WTC11 (cell line): ENCODE data around the gene FANCE. TPM values are rescaled to one million over a fixed set of nuclear protein-coding genes. Genes with fewer than 3 reads are reported as not detected.
A peak's percentile ranks its signal among the peaks of the same experiment; 100 is the strongest.

ENCODE experiments used
- ATAC-seq: fragments of 200-7000 bp; cut with Tn5 transposase; 2 replicates; pipeline ENCODE4 v1.10.0; 2021; ENCODE audit warnings: mild to moderate bottlenecking, moderate library complexity
- CTCF ChIA-PET: fragments of 300-600 bp; sonication (Branson Sonifier 250); formaldehyde crosslinking; loops from one replicate; lab custom pipeline; 2021; ENCODE audit warnings: antibody characterized with exemption; lab: Charles Lee
- POLR2A ChIA-PET: fragments of 350-600 bp; sonication (Branson Sonifier 250); formaldehyde crosslinking; loops from one replicate; lab custom pipeline; 2021; ENCODE audit warnings: antibody characterized with exemption; lab: Charles Lee
- DNase-seq: peaks from one replicate; pipeline ENCODE4 v3.0.0; 2021; ENCODE audit warnings: low spot score
- H3K27ac Mint-ChIP-seq: 2 replicates; pipeline ENCODE4 v1.8.0; 2021; ENCODE audit warnings: mixed read lengths
- H3K27me3 Mint-ChIP-seq: 2 replicates; pipeline ENCODE4 v1.8.0; 2021; ENCODE audit warnings: low read depth, mild to moderate bottlenecking, moderate library complexity, mixed read lengths
- H3K36me3 Mint-ChIP-seq: 2 replicates; pipeline ENCODE4 v1.8.0; 2021; ENCODE audit warnings: mixed read lengths
- H3K4me1 Mint-ChIP-seq: 2 replicates; pipeline ENCODE4 v1.8.0; 2022; ENCODE audit warnings: mixed read lengths
- H3K4me3 Mint-ChIP-seq: 2 replicates; pipeline ENCODE4 v1.8.0; 2021; ENCODE audit warnings: mild to moderate bottlenecking, moderate library complexity, mixed read lengths
- H3K9me3 Mint-ChIP-seq: 2 replicates; pipeline ENCODE4 v1.8.0; 2021; ENCODE audit warnings: mixed read lengths
- ATF1 ChIP-seq: sonication (generic); formaldehyde crosslinking; IDR thresholded peaks from 2 replicates; pipeline ENCODE4 v1.8.1; 2023; ENCODE audit warnings: mild to moderate bottlenecking, moderate library complexity, missing genetic modification reagents
- CREB1 ChIP-seq: sonication (generic); formaldehyde crosslinking; IDR thresholded peaks from 2 replicates; pipeline ENCODE4 v1.8.0; 2023; ENCODE audit warnings: mild to moderate bottlenecking, missing genetic modification reagents
- EMX1 ChIP-seq: fragments of 250-450 bp; sonication (Bioruptor Pico); IDR thresholded peaks from 2 replicates; pipeline ENCODE4 v1.8.0; 2021; ENCODE audit warnings: mild to moderate bottlenecking
- GABPB1 ChIP-seq: sonication (generic); formaldehyde crosslinking; IDR thresholded peaks from 2 replicates; pipeline ENCODE4 v1.8.1; 2023; ENCODE audit warnings: mild to moderate bottlenecking, missing genetic modification reagents
- JAZF1 ChIP-seq: fragments of 250-450 bp; sonication (Bioruptor Pico); IDR thresholded peaks from 2 replicates; pipeline ENCODE4 v1.9.0; 2021; ENCODE audit warnings: moderate library complexity, mild to moderate bottlenecking, inconsistent platforms
- JUN ChIP-seq: sonication (generic); formaldehyde crosslinking; IDR thresholded peaks from 2 replicates; pipeline ENCODE4 v1.8.0; 2023; ENCODE audit warnings: mild to moderate bottlenecking, missing genetic modification reagents
- NFATC4 ChIP-seq: fragments of 250-450 bp; sonication (Bioruptor Pico); IDR thresholded peaks from 2 replicates; pipeline ENCODE4 v1.9.0; 2021; ENCODE audit warnings: mild to moderate bottlenecking
- NFE2L1 ChIP-seq: sonication (generic); formaldehyde crosslinking; IDR thresholded peaks from 2 replicates; pipeline ENCODE4 v1.8.1; 2023; ENCODE audit warnings: missing genetic modification reagents
- PRRX2 ChIP-seq: fragments of 250-450 bp; sonication (Bioruptor Pico); IDR thresholded peaks from 2 replicates; pipeline ENCODE4 v1.8.0; 2021; ENCODE audit warnings: mild to moderate bottlenecking
- RELA ChIP-seq: sonication (generic); formaldehyde crosslinking; IDR thresholded peaks from 2 replicates; pipeline ENCODE4 v1.8.1; 2022; ENCODE audit warnings: missing genetic modification reagents, mild to moderate bottlenecking, borderline replicate concordance
- RORB ChIP-seq: fragments of 250-450 bp; sonication (Bioruptor Pico); IDR thresholded peaks from 2 replicates; pipeline ENCODE4 v1.9.0; 2021; ENCODE audit warnings: mild to moderate bottlenecking
- TCF7 ChIP-seq: sonication (generic); formaldehyde crosslinking; IDR thresholded peaks from 2 replicates; pipeline ENCODE4 v1.8.0; 2022; ENCODE audit warnings: mild to moderate bottlenecking, low read depth, missing genetic modification reagents, moderate library complexity
- ZNF219 ChIP-seq: sonication (generic); formaldehyde crosslinking; IDR thresholded peaks from 2 replicates; pipeline ENCODE4 v1.8.0; 2023; ENCODE audit warnings: missing genetic modification reagents, mild to moderate bottlenecking, borderline replicate concordance
- ZNF317 ChIP-seq: sonication (generic); formaldehyde crosslinking; IDR thresholded peaks from 2 replicates; pipeline ENCODE4 v1.8.1; 2023; ENCODE audit warnings: low read depth, mild to moderate bottlenecking, moderate library complexity, missing genetic modification reagents, borderline replicate concordance
- ZNF671 ChIP-seq: fragments of 250-450 bp; sonication (Bioruptor Pico); IDR thresholded peaks from 2 replicates; pipeline ENCODE4 v1.8.0; 2021; ENCODE audit warnings: mild to moderate bottlenecking
- total RNA-seq: library from RNA; stranded (reverse); gene quantifications from 3 replicates; pipeline ENCODE4 v1.2.3, GENCODE V29; 2021
- TF ChIP-seq, protein P1 (sequence below): sonication (generic); formaldehyde crosslinking; IDR thresholded peaks from 2 replicates; pipeline ENCODE4 v1.8.0; 2023; ENCODE audit warnings: missing genetic modification reagents
- TF ChIP-seq, protein P2 (sequence below): fragments of 250-450 bp; sonication (Bioruptor Pico); IDR thresholded peaks from 2 replicates; pipeline ENCODE4 v1.9.0; 2021; ENCODE audit warnings: mild to moderate bottlenecking
- TF ChIP-seq, protein P3 (sequence below): sonication (generic); formaldehyde crosslinking; conservative IDR thresholded peaks from 2 replicates; pipeline ENCODE4 v1.8.1; 2022; ENCODE audit warnings: mild to moderate bottlenecking, missing genetic modification reagents
- TF ChIP-seq, protein P4 (sequence below): fragments of 250-450 bp; sonication (Bioruptor Pico); IDR thresholded peaks from 2 replicates; pipeline ENCODE4 v1.9.0; 2021; ENCODE audit warnings: mild to moderate bottlenecking
- TF ChIP-seq, protein P5 (sequence below): sonication (generic); formaldehyde crosslinking; IDR thresholded peaks from 2 replicates; pipeline ENCODE4 v1.8.1; 2022; ENCODE audit warnings: mild to moderate bottlenecking, moderate library complexity, missing genetic modification reagents
- TF ChIP-seq, protein P6 (sequence below): sonication (generic); formaldehyde crosslinking; IDR thresholded peaks from 2 replicates; pipeline ENCODE4 v1.8.0; 2022; ENCODE audit warnings: mild to moderate bottlenecking, missing genetic modification reagents
- TF ChIP-seq, protein P7 (sequence below): sonication (generic); formaldehyde crosslinking; IDR thresholded peaks from 2 replicates; pipeline ENCODE4 v1.8.1; 2023; ENCODE audit warnings: mild to moderate bottlenecking, missing genetic modification reagents, moderate library complexity
- TF ChIP-seq, protein P8 (sequence below): fragments of 250-450 bp; sonication (Bioruptor Pico); IDR thresholded peaks from 2 replicates; pipeline ENCODE4 v1.9.0; 2021; ENCODE audit warnings: mild to moderate bottlenecking, borderline replicate concordance
- TF ChIP-seq, protein P9 (sequence below): sonication (generic); formaldehyde crosslinking; conservative IDR thresholded peaks from 2 replicates; pipeline ENCODE4 v1.8.1; 2023; ENCODE audit warnings: mild to moderate bottlenecking, low read depth, missing genetic modification reagents, moderate library complexity

Gene FANCE
- total RNA-seq, 1 experiment from 2014 or later: 22.3 TPM

DNA sequence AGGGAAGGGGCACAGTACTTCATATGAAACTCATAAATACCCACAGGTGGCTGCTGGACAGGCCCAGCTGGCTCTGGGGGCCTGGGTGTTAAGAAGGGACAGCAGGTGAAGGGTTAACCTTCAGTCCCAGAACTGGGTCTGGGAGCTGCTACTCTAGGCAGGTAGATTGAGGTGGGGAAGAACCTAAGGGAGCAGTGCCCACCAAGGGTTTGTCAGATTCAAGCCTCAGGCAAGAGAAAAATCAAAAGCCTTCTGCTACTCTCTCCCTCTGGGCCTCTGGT, 21.7 kb downstream of the FANCE start:
- Mint-ChIP-seq H3K4me1 (peaks cover 46% of the 10 kb centered on the region), H3K27ac (peak overlapping the region; percentile 68; the same call in 1 of the 2 replicates), H3K36me3 (peaks cover 58% of the 10 kb centered on the region), H3K4me3 (no peak overlapping the region), H3K27me3 (peaks cover 5% of the 10 kb centered on the region), H3K9me3 (no peaks in the 10 kb centered on the region)
- peak; percentile 2 for ATAC-seq
- no peak for DNase-seq
- CTCF ChIA-PET: interaction anchor here (0.6 to 1.5 kb wide), 6 partner anchors 12 to 262 kb away, joined by 3 to 9 read pairs (median 4); no protein-coding TSS in a partner anchor
- POLR2A ChIA-PET: interaction anchor here (0.5 to 7.9 kb wide), 12 partner anchors 8 to 255 kb away, joined by 3 to 54 read pairs (median 5); partner anchors contain the start of gene TEAD3
- TF ChIP-seq RELA (CRISPR knock-in tag): no peak
- TF ChIP-seq, protein P1, sequence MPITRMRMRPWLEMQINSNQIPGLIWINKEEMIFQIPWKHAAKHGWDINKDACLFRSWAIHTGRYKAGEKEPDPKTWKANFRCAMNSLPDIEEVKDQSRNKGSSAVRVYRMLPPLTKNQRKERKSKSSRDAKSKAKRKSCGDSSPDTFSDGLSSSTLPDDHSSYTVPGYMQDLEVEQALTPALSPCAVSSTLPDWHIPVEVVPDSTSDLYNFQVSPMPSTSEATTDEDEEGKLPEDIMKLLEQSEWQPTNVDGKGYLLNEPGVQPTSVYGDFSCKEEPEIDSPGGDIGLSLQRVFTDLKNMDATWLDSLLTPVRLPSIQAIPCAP (CRISPR knock-in tag): no peak
- TF ChIP-seq JUN: no peak
- TF ChIP-seq TCF7 (CRISPR knock-in tag): no peak
- no peak for TF ChIP-seq JAZF1 (CRISPR knock-in tag)
- TF ChIP-seq, protein P2, sequence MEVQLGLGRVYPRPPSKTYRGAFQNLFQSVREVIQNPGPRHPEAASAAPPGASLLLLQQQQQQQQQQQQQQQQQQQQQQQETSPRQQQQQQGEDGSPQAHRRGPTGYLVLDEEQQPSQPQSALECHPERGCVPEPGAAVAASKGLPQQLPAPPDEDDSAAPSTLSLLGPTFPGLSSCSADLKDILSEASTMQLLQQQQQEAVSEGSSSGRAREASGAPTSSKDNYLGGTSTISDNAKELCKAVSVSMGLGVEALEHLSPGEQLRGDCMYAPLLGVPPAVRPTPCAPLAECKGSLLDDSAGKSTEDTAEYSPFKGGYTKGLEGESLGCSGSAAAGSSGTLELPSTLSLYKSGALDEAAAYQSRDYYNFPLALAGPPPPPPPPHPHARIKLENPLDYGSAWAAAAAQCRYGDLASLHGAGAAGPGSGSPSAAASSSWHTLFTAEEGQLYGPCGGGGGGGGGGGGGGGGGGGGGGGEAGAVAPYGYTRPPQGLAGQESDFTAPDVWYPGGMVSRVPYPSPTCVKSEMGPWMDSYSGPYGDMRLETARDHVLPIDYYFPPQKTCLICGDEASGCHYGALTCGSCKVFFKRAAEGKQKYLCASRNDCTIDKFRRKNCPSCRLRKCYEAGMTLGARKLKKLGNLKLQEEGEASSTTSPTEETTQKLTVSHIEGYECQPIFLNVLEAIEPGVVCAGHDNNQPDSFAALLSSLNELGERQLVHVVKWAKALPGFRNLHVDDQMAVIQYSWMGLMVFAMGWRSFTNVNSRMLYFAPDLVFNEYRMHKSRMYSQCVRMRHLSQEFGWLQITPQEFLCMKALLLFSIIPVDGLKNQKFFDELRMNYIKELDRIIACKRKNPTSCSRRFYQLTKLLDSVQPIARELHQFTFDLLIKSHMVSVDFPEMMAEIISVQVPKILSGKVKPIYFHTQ (CRISPR knock-in tag): peak; percentile 59; the same call in 1 of the 2 replicates
- TF ChIP-seq, protein P3, sequence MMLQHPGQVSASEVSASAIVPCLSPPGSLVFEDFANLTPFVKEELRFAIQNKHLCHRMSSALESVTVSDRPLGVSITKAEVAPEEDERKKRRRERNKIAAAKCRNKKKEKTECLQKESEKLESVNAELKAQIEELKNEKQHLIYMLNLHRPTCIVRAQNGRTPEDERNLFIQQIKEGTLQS: no peak
- TF ChIP-seq ZNF671 (CRISPR knock-in tag): peak; percentile 89
- TF ChIP-seq RORB (CRISPR knock-in tag): no peak
- TF ChIP-seq, protein P4, sequence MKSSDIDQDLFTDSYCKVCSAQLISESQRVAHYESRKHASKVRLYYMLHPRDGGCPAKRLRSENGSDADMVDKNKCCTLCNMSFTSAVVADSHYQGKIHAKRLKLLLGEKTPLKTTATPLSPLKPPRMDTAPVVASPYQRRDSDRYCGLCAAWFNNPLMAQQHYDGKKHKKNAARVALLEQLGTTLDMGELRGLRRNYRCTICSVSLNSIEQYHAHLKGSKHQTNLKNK (CRISPR knock-in tag): peak; percentile 76; the same call in 1 of the 2 replicates
- TF ChIP-seq NFATC4 (CRISPR knock-in tag): peak; percentile 83; the same call in 1 of the 2 replicates
- TF ChIP-seq, protein P5, sequence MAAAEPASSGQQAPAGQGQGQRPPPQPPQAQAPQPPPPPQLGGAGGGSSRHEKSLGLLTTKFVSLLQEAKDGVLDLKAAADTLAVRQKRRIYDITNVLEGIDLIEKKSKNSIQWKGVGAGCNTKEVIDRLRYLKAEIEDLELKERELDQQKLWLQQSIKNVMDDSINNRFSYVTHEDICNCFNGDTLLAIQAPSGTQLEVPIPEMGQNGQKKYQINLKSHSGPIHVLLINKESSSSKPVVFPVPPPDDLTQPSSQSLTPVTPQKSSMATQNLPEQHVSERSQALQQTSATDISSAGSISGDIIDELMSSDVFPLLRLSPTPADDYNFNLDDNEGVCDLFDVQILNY (CRISPR knock-in tag): no peak
- peak; percentile 81; the same call in 1 of the 2 replicates for TF ChIP-seq EMX1 (CRISPR knock-in tag)
- TF ChIP-seq NFE2L1 (CRISPR knock-in tag): no peak
- TF ChIP-seq CREB1 (CRISPR knock-in tag): no peak
- TF ChIP-seq ATF1 (CRISPR knock-in tag): no peak
- TF ChIP-seq, protein P6, sequence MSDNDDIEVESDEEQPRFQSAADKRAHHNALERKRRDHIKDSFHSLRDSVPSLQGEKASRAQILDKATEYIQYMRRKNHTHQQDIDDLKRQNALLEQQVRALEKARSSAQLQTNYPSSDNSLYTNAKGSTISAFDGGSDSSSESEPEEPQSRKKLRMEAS (CRISPR knock-in tag): no peak
- TF ChIP-seq, protein P7, sequence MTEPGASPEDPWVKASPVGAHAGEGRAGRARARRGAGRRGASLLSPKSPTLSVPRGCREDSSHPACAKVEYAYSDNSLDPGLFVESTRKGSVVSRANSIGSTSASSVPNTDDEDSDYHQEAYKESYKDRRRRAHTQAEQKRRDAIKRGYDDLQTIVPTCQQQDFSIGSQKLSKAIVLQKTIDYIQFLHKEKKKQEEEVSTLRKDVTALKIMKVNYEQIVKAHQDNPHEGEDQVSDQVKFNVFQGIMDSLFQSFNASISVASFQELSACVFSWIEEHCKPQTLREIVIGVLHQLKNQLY (CRISPR knock-in tag): no peak
- no peak for TF ChIP-seq ZNF219 (CRISPR knock-in tag)
- TF ChIP-seq, protein P8, sequence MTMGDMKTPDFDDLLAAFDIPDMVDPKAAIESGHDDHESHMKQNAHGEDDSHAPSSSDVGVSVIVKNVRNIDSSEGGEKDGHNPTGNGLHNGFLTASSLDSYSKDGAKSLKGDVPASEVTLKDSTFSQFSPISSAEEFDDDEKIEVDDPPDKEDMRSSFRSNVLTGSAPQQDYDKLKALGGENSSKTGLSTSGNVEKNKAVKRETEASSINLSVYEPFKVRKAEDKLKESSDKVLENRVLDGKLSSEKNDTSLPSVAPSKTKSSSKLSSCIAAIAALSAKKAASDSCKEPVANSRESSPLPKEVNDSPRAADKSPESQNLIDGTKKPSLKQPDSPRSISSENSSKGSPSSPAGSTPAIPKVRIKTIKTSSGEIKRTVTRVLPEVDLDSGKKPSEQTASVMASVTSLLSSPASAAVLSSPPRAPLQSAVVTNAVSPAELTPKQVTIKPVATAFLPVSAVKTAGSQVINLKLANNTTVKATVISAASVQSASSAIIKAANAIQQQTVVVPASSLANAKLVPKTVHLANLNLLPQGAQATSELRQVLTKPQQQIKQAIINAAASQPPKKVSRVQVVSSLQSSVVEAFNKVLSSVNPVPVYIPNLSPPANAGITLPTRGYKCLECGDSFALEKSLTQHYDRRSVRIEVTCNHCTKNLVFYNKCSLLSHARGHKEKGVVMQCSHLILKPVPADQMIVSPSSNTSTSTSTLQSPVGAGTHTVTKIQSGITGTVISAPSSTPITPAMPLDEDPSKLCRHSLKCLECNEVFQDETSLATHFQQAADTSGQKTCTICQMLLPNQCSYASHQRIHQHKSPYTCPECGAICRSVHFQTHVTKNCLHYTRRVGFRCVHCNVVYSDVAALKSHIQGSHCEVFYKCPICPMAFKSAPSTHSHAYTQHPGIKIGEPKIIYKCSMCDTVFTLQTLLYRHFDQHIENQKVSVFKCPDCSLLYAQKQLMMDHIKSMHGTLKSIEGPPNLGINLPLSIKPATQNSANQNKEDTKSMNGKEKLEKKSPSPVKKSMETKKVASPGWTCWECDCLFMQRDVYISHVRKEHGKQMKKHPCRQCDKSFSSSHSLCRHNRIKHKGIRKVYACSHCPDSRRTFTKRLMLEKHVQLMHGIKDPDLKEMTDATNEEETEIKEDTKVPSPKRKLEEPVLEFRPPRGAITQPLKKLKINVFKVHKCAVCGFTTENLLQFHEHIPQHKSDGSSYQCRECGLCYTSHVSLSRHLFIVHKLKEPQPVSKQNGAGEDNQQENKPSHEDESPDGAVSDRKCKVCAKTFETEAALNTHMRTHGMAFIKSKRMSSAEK (CRISPR knock-in tag): peak; percentile 66; the same call in 1 of the 2 replicates
- TF ChIP-seq ZNF317 (CRISPR knock-in tag): no peak
- TF ChIP-seq PRRX2: no peak
- TF ChIP-seq, protein P9, sequence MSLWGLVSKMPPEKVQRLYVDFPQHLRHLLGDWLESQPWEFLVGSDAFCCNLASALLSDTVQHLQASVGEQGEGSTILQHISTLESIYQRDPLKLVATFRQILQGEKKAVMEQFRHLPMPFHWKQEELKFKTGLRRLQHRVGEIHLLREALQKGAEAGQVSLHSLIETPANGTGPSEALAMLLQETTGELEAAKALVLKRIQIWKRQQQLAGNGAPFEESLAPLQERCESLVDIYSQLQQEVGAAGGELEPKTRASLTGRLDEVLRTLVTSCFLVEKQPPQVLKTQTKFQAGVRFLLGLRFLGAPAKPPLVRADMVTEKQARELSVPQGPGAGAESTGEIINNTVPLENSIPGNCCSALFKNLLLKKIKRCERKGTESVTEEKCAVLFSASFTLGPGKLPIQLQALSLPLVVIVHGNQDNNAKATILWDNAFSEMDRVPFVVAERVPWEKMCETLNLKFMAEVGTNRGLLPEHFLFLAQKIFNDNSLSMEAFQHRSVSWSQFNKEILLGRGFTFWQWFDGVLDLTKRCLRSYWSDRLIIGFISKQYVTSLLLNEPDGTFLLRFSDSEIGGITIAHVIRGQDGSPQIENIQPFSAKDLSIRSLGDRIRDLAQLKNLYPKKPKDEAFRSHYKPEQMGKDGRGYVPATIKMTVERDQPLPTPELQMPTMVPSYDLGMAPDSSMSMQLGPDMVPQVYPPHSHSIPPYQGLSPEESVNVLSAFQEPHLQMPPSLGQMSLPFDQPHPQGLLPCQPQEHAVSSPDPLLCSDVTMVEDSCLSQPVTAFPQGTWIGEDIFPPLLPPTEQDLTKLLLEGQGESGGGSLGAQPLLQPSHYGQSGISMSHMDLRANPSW (CRISPR knock-in tag): no peak
- no peak for TF ChIP-seq GABPB1 (CRISPR knock-in tag)
